SU-DHL-6 (cell line): Measurements from ENCODE around the gene DDX11.
"Not testable (repeated sequence)": the region's sequence is repeated elsewhere in the genome, so short reads cannot be mapped to it uniquely, and the experiment has no call there.

Experiments
- CTCF ChIP-seq: fragments of 200-600 bp; sonication (generic); IDR thresholded peaks from one replicate; pipeline ENCODE4 v1.5.1; 2017; ENCODE audit warnings: antibody characterized with exemption, mild to moderate bottlenecking, low read length, moderate library complexity; ENCODE audit not compliant: insufficient read depth, poor library complexity, severe bottlenecking
- EZH2phosphoT487 ChIP-seq: fragments of 200-600 bp; sonication (generic), shearing (Covaris generic); conservative IDR thresholded peaks from 2 replicates; pipeline ENCODE4 v1.6.1; 2018; ENCODE audit warnings: mild to moderate bottlenecking, antibody characterized with exemption, low read length, moderate library complexity, mixed read lengths

GRCh38 chr12:31098771-31099170 lies 25.1 kb downstream of the DDX11 start:
- not testable (repeated sequence) for TF ChIP-seq CTCF, EZH2phosphoT487
